Neuronal stem cell (in vitro differentiated cells): ENCODE data around the gene KIFAP3.

Source experiments
- DNase-seq: peaks from one replicate; pipeline ENCODE4 v3.0.0-alpha.2; 2013; ENCODE audit warnings: low spot score
- H2AFZ ChIP-seq: one replicate; pipeline ENCODE4 v1.6.1; 2013; ENCODE audit warnings: mild to moderate bottlenecking, low read length, inconsistent platforms
- H2AK5ac ChIP-seq: 2 replicates; pipeline ENCODE4 v1.6.1; 2013; ENCODE audit warnings: low read depth, mild to moderate bottlenecking, inconsistent platforms, low read length, moderate library complexity, mixed read lengths
- H2BK120ac ChIP-seq: 2 replicates; pipeline ENCODE4 v1.6.1; 2013; ENCODE audit warnings: low read depth, mild to moderate bottlenecking, inconsistent platforms, low read length, moderate library complexity, mixed read lengths
- H2BK12ac ChIP-seq: one replicate; pipeline ENCODE4 v1.6.1; 2013; ENCODE audit warnings: low read length, inconsistent platforms
- H2BK15ac ChIP-seq: 2 replicates; pipeline ENCODE4 v1.6.1; 2013; ENCODE audit warnings: mild to moderate bottlenecking, low read length, inconsistent platforms, mixed read lengths
- H2BK5ac ChIP-seq: one replicate; pipeline ENCODE4 v1.6.1; 2013; ENCODE audit warnings: inconsistent platforms, mild to moderate bottlenecking, low read length, moderate library complexity
- H3K14ac ChIP-seq: one replicate; pipeline ENCODE4 v1.6.1; 2013; ENCODE audit warnings: low read length, inconsistent platforms
- H3K18ac ChIP-seq: 2 replicates; pipeline ENCODE4 v1.6.1; 2013; ENCODE audit warnings: low read length, inconsistent platforms
- H3K23ac ChIP-seq: 2 replicates; pipeline ENCODE4 v1.6.1; 2013; ENCODE audit warnings: low read depth, mild to moderate bottlenecking, mixed read lengths, low read length, inconsistent platforms; ENCODE audit not compliant: poor library complexity
- H3K27ac ChIP-seq: replicated peaks from 3 replicates; pipeline ENCODE4 v1.5.1; 2013; ENCODE audit warnings: low read length, inconsistent platforms
- H3K27me3 ChIP-seq, 3 experiments: 2 replicates each; pipeline ENCODE4 v1.6.1; 2013; ENCODE audit warnings: low read length in 3 of 3, mild to moderate bottlenecking in 2 of 3, inconsistent platforms in 1 of 3, low read depth in 1 of 3, mixed read lengths in 1 of 3, moderate library complexity in 1 of 3; ENCODE audit not compliant: control insufficient read depth in 3 of 3, insufficient read depth in 3 of 3
- H3K36me3 ChIP-seq, 2 donors: replicated peaks in 1 of 2; 2 replicates each; pipeline ENCODE4 v1.6.1; 2013; ENCODE audit warnings: low read length in 2 of 2; ENCODE audit not compliant: control insufficient read depth in 2 of 2, insufficient read depth in 2 of 2
- H3K4ac ChIP-seq: 2 replicates; pipeline ENCODE4 v1.6.1; 2013; ENCODE audit warnings: inconsistent platforms, mild to moderate bottlenecking, low read length, moderate library complexity
- H3K4me1 ChIP-seq, 2 donors: 1 replicate in 1 of 2; 2 replicates in 1 of 2; pipeline ENCODE4 v1.6.1; 2013; ENCODE audit warnings: low read length in 2 of 2, low read depth in 1 of 2; ENCODE audit not compliant: control insufficient read depth in 2 of 2, insufficient read depth in 1 of 2
- H3K4me2 ChIP-seq: one replicate; pipeline ENCODE4 v1.6.1; 2013; ENCODE audit warnings: mild to moderate bottlenecking, low read length, inconsistent platforms; ENCODE audit not compliant: insufficient read depth, poor library complexity, severe bottlenecking
- H3K4me3 ChIP-seq, 2 donors: 2 replicates each; pipeline ENCODE4 v1.5.1; 2013; ENCODE audit warnings: low read length in 2 of 2, mild to moderate bottlenecking in 2 of 2, inconsistent platforms in 1 of 2, moderate library complexity in 1 of 2
- H3K79me1 ChIP-seq: one replicate; pipeline ENCODE4 v1.6.1; 2013; ENCODE audit warnings: low read depth, mild to moderate bottlenecking, inconsistent platforms, low read length, moderate library complexity
- H3K9ac ChIP-seq: one replicate; pipeline ENCODE4 v1.6.1; 2013; ENCODE audit warnings: mild to moderate bottlenecking, low read depth, low read length, inconsistent platforms; ENCODE audit not compliant: poor library complexity
- H3K9me3 ChIP-seq, 2 donors: replicated peaks in 1 of 2; 2 replicates each; pipeline versions ENCODE3 to v1.6.1; 2013; ENCODE audit warnings: low read length in 2 of 2, mild to moderate bottlenecking in 2 of 2, inconsistent platforms in 1 of 2, low read depth in 1 of 2, mixed read lengths in 1 of 2, moderate library complexity in 1 of 2; ENCODE audit not compliant: control insufficient read depth in 2 of 2, insufficient read depth in 1 of 2
- H4K8ac ChIP-seq: one replicate; pipeline ENCODE4 v1.6.1; 2013; ENCODE audit warnings: low read depth, mild to moderate bottlenecking, inconsistent platforms, low read length, moderate library complexity
- H4K91ac ChIP-seq: one replicate; pipeline ENCODE4 v1.6.1; 2013; ENCODE audit warnings: low read length, low read depth, mild to moderate bottlenecking, inconsistent platforms; ENCODE audit not compliant: poor library complexity
- WGBS, 2 donors: extraction: QIAGEN DNeasy Blood & Tissue Kit; methylation state at CpG; one replicate each; pipeline ENCODE4 v1.1.7; 2013; ENCODE audit warnings: missing lambda C conversion rate in 2 of 2, mixed read lengths in 1 of 2; ENCODE audit not compliant: insufficient read length in 2 of 2, insufficient replicate concordance in 1 of 2; ENCODE audit errors: extremely low coverage in 2 of 2; 5-methylcytosine and 5-hydroxymethylcytosine counted together

The KIFAP3 gene

GRCh38 chr1:169970114-169970513 lies 104.4 kb downstream of the KIFAP3 start:
- Histone ChIP-seq H2BK12ac (no peak overlapping the region), H3K23ac (no peak overlapping the region), H4K8ac (no peak overlapping the region), H2BK5ac (no peak overlapping the region), H3K36me3 (no peaks in the 10 kb centered on the region), H3K27ac (no peak overlapping the region), H3K9me3 (no peaks in the 10 kb centered on the region), H3K4me1 (no peaks in the 10 kb centered on the region), H2BK120ac (no peak overlapping the region), H3K9ac (peak overlapping the region; percentile 21), H3K79me1 (no peaks in the 10 kb centered on the region), H3K18ac (no peak overlapping the region), H3K4me2 (no peak overlapping the region), H3K4ac (no peak overlapping the region), H2AFZ (no peak overlapping the region), H3K14ac (no peak overlapping the region), H3K4me3 (no peak overlapping the region), H2AK5ac (no peak overlapping the region), H2BK15ac (no peak overlapping the region), H3K27me3 (no peaks in the 10 kb centered on the region), H4K91ac (no peak overlapping the region)
- no peak for DNase-seq
- WGBS, 2 donors, result no CpG with 5 or more reads among the region's 2 CpGs

- Histone ChIP-seq H3K4me3 (no peak overlapping the region), H4K91ac (no peak overlapping the region), H3K9me3 (no peaks in the 10 kb centered on the region), H2BK12ac (no peak overlapping the region), H4K8ac (no peak overlapping the region), H3K9ac (no peak overlapping the region), H2BK15ac (no peak overlapping the region), H2AFZ (no peak overlapping the region), H2AK5ac (no peak overlapping the region), H3K18ac (no peak overlapping the region), H3K79me1 (no peaks in the 10 kb centered on the region), H2BK5ac (no peak overlapping the region), H3K36me3 (no peaks in the 10 kb centered on the region), H3K23ac (no peak overlapping the region), H3K27me3 (no peaks in the 10 kb centered on the region), H3K14ac (no peak overlapping the region), H3K27ac (no peak overlapping the region), H3K4me1 (no peaks in the 10 kb centered on the region), H3K4me2 (no peak overlapping the region), H3K4ac (no peak overlapping the region), H2BK120ac (no peak overlapping the region)
- WGBS, 2 donors, result no CpG with 5 or more reads among the region's 4 CpGs
- no peak for DNase-seq
Measured at GRCh38 chr1:169968174-169968573, 106.3 kb downstream of the KIFAP3 start.

GRCh38 chr1:169964206-169964605 lies 110.3 kb downstream of the KIFAP3 start:
- Histone ChIP-seq H3K4me3 (no peak overlapping the region), H3K9me3 (no peaks in the 10 kb centered on the region), H3K27ac (no peak overlapping the region), H3K79me1 (no peaks in the 10 kb centered on the region), H3K18ac (no peak overlapping the region), H4K91ac (no peak overlapping the region), H3K9ac (no peak overlapping the region), H2BK12ac (no peak overlapping the region), H3K4ac (no peak overlapping the region), H3K27me3 (no peaks in the 10 kb centered on the region), H2BK5ac (no peak overlapping the region), H2AK5ac (no peak overlapping the region), H3K14ac (no peak overlapping the region), H2BK120ac (no peak overlapping the region), H3K36me3 (no peaks in the 10 kb centered on the region), H4K8ac (no peak overlapping the region), H3K4me2 (no peak overlapping the region), H3K23ac (no peak overlapping the region), H3K4me1 (no peaks in the 10 kb centered on the region), H2AFZ (no peak overlapping the region), H2BK15ac (no peak overlapping the region)
- no CpG with 5 or more reads among the region's 4 CpGs for WGBS, 2 donors
- no peak for DNase-seq

- H3K9me3 ChIP-seq, result no peaks in the 10 kb centered on the region
- no peak overlapping the region for H2BK120ac ChIP-seq
- no peak overlapping the region for H2BK15ac ChIP-seq
- no peak overlapping the region for H3K4me2 ChIP-seq
- no peak overlapping the region for H4K91ac ChIP-seq
- no peak overlapping the region for H3K4ac ChIP-seq
- H3K79me1 ChIP-seq, result no peaks in the 10 kb centered on the region
- H3K23ac ChIP-seq, result no peak overlapping the region
- no peak overlapping the region for H2AK5ac ChIP-seq
- no peak overlapping the region for H2BK12ac ChIP-seq
- no peaks in the 10 kb centered on the region for H3K27me3 ChIP-seq
- H2AFZ ChIP-seq, result no peak overlapping the region
- DNase-seq, result no peak
- no peak overlapping the region for H3K18ac ChIP-seq
- no peak overlapping the region for H3K4me3 ChIP-seq
- H2BK5ac ChIP-seq, result no peak overlapping the region
- no peaks in the 10 kb centered on the region for H3K36me3 ChIP-seq
- H3K14ac ChIP-seq, result no peak overlapping the region
- no peaks in the 10 kb centered on the region for H3K4me1 ChIP-seq
- no peak overlapping the region for H4K8ac ChIP-seq
- no peak overlapping the region for H3K9ac ChIP-seq
- no peak overlapping the region for H3K27ac ChIP-seq
Measured at GRCh38 chr1:169959686-169960085, 114.8 kb downstream of the KIFAP3 start.
